HG03175 (cell line): ENCODE measurements around the gene ULBP3.
"Not testable (repeated sequence)": the region's sequence is repeated elsewhere in the genome, so short reads cannot be mapped to it uniquely, and the experiment has no call there.

Source experiments
- ATAC-seq: cut with Tn5 transposase; IDR thresholded peaks from one replicate; pipeline ENCODE4 v1.9.1; 2021; ENCODE audit warnings: mild to moderate bottlenecking, moderate library complexity; ENCODE audit not compliant: unreplicated experiment

Gene ULBP3

DNA sequence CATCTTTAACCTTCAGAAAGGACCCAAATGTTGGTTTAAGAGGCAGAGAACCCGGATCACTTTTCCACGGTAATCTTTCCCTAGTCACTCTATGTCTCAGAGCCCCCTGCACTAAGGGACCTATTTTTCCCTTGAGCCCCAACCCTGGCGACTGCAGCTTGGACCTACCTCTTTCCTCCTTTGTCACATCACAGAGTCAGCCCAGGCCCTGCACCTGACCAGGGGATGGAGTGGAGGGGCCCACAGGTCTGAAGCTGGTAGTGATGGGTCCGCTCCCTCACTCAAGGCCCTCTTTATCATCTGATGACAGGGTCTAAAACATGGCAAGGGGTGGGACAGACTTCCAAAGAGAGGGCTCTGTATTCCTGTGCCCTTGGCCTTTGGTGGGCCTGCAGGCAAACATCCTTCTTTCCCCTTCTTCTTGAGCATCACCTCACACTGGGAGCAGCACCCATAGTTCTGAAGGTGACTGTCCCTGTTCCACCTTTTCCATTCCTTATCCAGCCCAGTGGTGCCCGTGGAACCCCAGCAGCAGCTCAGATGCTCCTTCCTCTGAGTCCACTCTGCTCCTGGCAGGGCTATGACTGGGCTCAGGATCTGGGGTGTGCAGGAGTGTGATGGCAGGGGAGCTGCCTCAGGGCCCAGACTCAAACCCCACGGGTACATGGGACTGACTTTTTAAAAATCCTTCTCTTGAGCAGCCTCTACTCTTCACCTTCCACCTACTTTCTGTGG lies 49.9 kb downstream of the ULBP3 start:
- no peak for ATAC-seq

DNA sequence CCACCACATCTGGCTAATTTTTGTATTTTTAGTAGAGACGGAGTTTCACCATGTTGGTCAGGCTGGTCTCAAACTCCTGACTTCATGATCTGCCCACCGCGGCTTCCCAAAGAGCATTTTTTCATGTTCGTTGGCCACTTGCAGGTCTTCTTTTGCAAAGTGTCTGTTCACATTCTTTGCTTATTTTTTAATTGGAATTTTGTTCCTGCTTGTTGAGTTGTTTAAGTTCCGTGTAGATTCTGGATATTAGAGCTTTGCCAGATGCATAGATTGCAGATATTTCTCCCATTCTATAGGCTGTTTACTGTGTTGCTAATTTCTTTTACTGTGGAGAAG lies 51.8 kb downstream of the ULBP3 start:
- not testable (repeated sequence) for ATAC-seq

DNA sequence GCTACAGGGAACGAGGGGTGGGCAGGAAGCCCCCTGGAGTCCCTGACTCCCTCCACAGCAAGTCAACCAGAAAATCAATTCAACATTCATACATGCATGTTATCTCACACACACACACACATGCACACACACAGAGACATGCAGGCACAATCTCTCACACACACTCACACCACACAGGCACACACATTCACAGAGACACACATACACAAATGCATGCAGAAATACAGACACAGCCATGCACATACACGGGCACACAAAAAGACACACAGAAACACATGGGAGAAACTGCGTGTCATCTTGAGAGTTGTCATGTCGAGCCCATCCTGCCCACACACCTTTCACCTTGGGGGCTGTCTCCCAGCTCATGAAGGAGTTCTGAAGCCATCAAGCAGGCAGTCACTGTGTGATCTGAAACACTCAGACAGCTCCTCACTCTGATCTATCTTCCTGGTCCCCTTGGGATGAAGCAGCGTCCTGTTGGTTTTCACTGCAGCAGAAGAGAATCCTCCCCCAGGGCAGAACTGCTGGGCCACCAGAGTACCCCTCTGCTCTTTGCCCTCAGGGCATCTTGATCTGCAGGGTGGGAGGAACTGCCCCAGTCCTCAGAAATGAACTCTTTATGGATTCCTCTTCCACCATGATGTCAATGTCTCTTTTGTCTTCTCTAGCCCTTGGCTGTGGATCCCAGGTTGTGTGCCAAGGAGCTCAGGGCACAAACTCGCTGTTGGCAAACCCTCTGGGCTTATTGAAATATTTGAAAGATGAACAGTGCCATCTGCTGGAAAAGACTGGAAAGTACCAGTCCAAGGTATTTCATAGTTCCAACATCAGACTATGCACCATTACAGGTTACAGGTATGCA lies 52.4 kb downstream of the ULBP3 start:
- ATAC-seq = peak; percentile 54

DNA sequence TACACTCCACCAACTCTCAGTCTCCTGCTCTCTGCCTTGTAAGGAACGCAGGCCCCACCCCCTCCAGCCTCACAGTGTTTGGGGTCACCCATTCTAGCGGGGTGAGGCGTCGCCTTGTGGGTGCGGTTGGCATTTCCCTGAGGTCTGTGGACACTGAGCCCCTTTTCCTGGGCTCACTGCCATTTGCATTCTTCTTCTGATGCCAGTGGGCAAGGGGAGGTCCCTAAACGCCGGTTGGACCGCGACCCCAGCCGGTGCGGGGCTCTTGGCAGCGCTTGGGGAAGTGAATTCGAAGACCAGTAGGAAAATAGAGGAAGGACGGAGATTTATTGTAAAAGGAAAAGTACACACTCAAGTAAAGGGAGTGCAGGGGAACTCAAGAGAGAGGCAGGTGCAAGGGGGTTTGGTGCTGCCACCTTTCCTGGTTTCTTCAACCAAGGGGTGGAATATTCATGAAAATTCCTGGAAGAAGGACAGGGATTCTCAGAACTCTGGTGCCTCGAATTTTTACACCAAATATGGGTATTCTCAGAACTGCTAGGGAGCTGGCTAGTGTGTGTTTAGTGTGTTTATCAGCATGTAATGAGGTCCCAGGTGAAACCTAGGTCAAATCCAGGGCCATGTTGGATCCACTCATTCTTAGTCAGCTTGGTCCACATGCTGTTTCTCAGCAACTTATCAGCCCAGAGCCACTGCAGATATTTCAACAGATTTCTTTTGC lies 53.5 kb downstream of the ULBP3 start:
- ATAC-seq = not testable (repeated sequence)

DNA sequence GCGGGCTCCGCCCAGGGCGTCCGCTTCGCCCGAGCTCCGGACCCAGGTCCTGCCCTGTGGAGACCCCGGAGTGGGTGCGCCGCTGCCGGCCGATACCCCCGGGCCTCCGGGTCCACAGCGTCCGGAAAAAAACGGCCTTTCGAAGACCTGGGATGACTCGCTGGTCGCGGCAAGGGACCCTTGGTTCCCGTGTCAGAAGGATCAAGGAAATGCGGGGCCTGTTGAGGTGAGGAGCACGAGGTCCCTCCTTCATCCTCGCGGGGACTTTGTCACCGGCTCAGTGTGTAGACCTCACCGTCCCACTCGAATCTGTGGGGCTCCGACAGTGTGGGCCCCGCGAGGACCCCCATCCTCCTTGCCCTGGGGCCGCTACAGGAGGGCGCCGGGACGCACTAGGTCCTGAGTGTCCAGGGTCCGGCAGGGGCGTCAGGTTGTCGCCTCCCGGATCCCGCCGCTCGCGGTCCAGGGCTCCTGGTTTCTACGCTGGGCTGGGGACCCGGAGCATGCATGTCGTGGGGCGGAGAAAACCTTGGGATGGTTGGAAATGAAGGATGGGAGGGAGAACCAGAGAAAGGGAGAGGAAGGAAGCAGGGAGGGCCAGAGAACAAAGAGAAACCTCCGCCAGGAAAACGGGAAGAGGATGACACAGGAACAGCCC lies 54.2 kb downstream of the ULBP3 start:
- ATAC-seq = not testable (repeated sequence)

DNA sequence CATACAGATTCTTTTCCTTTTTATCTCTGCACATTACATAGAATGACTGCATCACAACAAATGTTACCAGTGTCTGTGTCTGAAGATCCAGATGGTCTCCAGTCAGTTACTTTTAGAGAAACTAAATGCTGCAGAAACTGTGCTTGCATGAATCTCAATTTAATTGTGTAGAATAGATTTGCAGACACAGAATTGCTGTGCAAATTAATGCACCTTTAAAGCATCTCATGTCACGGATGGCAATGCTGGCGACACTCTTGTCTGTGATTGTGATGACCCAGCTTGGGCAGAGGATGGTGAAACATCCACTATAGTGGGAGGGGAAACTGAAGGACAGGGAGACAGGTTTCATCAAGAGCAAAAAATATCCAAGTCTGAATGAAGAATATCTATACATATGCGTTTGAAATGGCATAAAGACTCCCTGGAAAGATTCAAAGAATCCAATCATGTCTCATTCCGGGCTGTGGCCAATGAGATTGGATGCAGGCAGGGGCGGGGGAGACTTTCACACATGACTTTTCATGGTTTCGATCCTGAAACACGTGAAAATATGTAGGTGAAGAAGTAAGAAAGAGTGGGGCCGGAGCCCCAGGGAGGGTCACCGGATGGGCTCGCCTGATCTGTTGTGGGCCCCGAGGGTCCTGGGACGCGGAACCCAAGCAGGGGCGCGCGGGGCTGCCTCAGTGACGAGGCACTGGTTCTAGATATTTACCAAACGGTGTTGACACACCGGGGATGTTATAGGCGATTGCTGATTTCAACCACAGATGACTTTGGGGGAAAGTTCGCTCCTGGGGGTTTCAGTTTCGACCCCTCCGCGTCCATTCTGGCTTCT lies 54.9 kb downstream of the ULBP3 start:
- ATAC-seq = not testable (repeated sequence)

DNA sequence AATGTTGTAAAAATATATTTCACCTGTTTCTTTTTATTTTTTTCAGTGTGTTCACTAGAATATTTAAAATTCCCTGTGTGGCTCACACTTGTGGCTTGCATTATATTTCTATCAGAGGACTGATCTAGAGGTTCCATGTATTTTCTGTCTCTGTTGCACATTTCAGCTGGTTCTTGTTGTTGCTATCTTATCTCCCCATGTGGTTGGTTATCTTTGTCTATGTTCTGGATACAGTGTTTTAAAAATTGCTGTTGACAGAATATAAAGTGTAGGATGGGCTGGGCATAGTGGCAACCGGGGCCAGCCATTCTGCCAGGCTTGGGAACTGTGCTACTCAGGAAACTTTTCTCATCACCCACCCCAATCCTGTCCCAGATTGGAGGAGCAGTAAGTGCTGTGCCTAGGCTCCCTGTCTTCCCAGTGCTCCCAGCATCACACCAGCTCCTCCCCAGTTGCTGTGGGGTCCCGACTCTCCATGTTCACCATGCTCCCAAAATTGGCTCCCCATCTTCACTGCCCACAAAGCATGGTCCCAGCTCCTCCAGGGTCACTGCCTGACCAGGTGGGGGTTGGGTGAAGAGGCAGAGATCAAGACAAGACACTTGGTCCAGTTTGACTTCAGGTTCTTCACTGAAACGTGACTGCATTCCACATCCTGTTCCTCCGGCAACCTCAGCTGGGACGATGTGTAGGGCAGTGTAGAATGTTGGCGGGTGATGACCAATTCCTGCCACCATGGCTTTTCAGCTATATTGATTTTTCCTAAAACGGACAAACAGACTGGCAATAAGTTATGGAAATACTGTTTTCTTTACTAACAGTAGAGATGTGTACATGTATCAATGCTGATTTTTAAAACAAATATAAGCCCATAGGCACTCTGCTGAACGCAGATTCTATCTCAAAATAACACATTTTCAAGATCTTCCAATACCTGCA lies 55.8 kb downstream of the ULBP3 start:
- not testable (repeated sequence) for ATAC-seq
